Fibroblast of skin of abdomen (primary cell): Measurements from ENCODE around the gene GPC1.
A peak's percentile ranks its signal among the peaks of the same experiment; 100 is the strongest.

Source experiments
- DNase-seq: peaks from one replicate; pipeline ENCODE4 v3.0.0-alpha.2; 2013

Gene GPC1

DNA sequence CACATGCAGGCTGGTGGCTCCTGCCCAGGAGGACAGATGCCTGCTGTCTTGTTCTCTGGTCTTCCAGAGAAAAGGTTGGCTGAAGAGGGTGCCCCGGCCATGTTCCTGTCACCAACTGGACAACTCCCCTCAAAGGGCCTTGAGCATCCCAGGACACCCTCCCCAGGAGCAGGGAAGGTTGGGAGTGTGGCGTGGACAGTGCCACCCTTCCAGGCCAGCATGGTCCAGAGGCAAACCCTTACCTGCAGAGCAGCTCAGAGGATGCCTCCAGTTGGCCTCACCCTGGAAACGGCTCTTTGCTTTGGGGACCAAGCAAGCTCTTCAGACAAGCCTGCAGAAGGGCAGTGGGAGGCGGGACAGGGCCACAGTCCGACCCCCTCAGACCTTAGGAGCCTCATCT lies 4.9 kb upstream of the GPC1 start:
- DNase-seq: no peak

DNA sequence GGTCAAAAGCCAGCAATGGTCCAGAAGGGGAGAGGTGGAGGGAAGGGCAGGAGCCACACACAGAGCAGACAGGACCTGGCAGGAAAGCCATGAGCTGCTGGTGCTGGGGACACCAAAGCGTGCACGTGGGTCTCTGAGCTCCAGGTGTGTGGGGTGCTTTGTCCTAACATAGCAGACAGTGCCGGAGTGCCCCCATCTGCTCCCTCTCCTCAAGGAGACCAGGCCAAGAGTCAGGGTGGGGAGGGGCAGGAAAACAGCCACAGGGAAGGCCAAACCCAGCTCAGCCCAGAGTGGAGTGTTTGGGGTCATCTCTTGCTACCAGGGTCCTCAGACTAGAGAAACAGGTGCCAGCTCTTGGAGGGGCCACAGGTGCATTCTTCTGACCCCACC lies 4.2 kb upstream of the GPC1 start:
- no peak for DNase-seq

DNA sequence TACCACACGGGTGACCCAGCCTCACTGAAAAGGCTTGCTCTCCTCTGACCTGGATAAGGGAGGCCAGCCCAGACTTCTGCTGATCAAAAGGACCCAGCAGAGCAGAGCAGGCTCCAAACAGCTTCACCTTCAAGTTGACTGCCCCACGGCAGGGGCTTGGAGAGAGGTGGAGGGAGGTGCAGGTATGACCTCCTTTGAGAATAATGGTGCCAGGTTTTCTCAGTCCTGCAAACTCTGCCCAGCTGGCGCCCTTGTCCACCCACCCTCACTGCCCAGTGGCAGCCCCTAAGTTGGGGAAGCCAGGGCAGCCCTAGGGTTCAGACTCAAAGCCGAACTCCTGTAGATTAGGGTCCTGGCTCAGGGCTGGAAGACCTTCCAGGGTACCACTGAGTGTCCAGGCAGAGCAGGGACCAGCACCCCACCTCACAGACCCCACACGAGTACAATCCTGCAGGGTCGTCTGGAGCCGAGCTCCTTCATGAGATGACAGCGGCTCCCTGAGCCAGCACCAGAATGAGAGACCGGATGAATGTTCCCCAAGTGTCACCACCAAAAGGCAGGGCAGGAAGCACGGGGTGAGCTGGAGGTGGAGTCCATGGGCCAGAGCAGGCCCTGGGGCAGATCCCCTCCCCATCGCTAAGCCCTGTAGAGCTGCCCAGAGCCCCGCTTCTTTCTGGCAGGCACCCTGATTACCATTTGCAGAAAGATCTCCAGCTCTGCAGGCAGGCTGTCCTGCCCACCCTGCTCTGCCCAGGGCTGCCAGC lies 3.6 kb upstream of the GPC1 start:
- DNase-seq: no peak

DNA sequence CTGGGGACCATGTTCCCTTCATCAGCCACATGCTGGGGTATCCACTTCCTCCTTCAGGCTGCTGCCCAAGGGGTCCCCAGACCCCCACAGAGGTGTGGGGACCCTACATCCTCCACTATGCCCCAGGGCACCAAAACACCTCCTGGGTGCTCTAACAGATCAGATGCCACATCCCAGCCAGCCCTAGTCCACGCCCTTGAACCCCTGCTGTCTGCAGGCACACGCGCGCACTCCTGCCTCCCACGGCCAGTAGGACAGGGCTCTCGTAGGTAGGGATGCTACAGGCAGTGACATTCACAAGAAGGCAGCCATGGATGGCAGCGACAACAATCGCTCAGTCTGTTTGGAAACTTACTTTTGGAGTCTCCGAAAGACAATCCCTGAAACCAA lies 3.0 kb upstream of the GPC1 start:
- DNase-seq: no peak

DNA sequence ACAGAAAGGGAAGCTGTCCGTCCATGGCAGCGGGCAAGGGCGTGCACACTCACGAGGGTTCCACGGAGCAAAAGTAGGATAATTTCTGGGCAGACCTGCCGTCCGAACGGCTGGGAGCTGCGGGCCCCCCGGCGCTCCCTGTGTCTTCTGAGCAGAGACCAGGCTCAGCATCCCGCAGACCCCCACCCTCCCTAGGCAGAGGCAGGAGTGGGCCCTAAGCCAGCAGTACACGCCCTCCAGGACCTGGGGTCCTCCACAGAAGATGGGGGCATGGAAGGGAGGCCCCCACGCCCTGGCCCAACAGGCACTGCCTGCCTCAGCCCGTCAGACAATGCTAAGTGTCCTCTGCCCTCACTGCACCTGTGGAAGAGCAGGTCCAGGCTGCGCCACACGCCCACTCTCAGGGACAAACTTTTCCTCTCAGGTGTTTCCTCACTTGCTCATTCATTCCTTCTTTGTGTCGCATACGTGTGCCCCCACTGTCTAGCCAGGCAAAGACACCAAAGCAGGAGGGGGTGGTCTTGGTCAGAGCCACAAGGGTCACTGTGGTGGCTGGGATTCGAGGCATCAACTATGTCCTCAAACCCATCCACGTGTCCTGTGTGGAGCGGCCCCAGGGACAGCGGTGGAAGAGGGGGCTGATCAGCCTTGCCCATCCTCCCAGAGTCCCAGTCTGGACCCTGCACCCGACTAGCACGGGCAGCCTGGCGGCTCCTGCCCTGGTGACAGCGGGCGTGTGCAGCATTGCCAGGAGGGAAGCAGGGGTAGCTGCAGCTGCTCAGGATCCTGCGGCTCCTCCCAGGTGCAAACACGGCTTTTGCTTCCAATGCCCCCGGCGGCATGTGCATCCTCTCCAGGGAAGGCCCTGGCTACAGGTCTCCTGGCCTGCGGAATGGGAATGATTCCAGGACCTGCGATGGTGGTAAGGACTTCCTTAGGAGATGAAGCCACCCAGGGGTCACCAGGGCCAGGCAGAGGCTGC lies 2.4 kb upstream of the GPC1 start:
- DNase-seq: no peak

- peak; percentile 94 for DNase-seq
Observed at GRCh38 chr2:240433973-240434727, 1.3 kb upstream of the GPC1 start.

DNA sequence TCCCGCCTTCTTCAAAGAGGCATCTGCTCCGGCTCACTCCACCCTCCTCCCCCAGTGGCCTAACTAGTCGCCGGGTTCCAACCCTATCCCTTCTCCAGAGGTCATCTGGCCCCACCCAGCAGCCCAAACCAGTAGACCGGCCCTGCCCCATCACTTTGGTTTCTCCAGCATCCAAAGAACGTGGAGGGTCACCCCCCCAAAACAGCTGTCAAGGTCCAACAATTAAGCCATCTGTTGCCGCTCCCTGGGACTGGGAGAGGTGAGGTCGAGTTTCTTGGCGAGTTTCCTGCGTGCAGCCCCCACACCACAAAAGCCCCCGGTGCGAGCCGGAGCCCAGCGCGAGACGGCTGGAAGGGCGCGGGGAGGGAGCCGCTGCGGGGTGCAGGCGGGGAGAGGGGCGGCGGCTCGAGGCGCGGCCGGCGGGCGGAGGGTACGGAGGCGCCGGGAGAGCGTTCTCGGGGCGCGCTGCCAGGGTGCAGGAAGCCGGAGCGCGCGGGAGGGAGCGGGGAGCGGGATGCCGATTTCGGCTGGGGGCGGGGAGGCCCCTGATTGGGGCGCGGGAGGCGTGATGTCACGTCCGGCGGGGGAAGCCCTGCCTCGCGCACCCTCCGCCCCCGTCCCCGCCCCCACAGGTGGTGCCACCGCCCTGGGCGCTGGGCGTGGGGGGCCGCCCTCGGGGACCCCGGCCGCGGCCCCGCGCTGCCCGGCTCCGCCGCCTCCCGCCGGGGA lies 571 bp upstream of the GPC1 start:
- peak; percentile 93 for DNase-seq

DNA sequence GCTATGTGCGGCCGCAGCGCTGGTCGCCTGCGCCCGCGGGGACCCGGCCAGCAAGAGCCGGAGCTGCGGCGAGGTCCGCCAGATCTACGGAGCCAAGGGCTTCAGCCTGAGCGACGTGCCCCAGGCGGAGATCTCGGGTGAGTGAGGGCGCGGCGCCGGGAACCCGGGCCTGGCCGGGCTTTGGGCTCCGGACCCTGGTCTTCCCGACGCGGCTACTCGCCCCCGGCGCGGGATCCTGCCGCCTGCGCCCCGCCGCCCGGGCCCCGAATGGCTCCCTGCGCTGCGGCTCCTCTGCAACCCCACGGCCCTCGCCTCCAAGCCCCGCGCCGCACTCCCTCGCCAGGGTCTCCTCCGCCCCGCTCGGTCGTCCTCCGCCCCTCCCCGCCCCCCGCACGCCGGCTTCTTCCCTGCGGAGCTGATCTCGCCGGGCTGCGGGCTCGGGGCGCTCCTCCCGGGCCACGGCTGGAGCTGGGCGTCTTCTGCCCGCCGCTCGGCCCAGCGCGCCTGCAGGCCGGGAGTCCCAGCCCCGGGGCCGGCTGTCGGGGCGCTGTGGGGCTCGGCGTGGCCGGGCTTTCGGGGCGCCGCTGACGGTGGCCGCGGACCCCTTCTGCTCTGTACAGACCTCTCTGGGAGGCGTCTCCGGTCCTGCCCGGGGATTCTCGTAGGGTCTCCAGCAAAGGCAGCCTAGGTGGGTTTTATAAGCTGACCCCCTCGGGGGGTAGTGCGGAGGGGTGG lies 652 bp downstream of the GPC1 start:
- DNase-seq: peak; percentile 8

DNA sequence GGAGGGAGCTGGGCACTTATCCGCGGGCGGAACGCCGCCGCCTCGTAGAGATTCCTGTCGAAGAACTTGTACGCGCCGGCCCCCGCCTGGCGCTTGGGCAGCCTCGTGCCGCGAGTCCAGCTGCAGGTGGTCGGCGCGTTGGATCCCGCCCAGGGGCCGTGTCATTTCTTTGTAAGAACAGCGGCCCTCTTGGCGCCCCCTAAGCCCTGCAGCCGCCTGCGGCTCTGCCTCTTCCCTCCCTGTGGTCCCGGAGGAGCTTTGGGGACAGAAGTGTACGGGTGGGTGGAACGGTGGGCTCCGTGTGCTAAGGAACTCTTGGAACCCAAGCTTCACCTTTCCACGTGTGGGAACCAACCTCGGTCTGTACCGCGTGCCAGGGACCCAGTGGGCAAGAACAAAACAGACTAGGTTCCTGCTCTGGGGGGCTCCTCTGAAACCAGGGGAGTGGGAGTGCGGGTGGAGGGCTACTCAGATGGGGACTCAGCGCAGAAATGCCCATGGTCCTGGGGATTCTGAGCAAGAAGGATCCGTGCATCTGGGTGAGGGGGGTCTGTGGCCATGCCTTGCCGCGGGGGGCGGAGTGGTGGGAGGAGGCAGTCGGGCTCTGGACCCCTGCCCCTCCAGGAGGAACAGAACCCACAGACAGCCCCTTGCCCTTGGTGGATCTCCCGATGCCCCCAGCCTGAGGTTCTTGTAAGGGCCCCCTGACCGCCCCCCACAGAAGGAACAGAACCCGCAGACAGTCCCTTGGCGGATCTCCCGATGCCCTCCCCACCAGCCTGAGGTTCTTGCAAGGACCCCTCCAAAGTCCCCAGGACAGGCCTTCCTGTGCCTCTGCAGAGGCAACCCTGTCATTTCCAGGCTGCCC lies 1.5 kb downstream of the GPC1 start:
- peak; percentile 20 for DNase-seq

GRCh38 chr2:240437551-240437860 lies 2.0 kb downstream of the GPC1 start:
- no peak for DNase-seq

DNA sequence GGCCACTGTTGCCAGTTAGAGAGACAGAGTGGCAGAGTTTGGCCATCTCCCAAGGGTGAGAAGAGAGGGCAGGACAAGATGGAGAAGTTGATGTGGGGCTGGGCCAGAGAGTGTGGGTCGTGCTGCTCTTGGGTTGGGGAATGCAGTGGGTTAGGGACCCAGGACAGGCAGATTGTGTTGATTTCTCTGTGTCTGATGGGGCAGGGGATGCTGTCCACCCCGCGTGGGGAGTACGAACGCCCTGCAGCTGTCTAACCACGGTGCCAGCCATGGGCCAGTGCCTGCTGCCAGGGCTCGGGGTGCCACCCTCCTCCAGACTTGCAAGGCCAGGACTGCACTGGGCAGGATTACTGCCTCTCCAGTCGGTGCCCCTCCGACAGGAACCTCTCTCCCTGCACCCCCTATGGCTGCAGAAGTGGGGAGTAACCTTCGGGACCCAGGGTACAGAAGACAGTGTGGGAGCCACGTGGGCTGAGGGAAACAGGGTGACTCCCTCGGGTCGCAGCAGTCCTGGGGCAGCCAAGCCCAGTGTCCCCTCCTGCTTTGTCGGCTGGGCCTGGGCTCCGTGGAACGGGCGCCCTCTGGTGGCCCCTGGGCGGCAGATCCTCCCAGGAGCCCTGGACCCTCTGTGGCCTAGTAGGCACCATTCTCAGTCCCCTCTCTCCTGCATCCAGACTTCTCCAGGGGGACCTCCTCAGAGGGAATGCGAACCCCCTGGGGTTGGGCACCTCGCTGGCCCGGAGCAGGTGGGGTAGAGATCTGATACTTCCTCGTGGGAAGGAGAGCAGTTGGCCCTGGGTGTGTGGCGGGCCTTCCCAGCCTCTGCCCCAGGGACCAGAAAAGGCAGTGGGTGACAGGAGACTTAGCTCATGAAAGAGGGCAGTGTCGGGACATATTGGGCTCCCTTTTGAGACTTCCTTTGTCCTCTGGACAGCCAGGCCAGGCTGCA lies 2.7 kb downstream of the GPC1 start:
- peak; percentile 45 for DNase-seq

DNA sequence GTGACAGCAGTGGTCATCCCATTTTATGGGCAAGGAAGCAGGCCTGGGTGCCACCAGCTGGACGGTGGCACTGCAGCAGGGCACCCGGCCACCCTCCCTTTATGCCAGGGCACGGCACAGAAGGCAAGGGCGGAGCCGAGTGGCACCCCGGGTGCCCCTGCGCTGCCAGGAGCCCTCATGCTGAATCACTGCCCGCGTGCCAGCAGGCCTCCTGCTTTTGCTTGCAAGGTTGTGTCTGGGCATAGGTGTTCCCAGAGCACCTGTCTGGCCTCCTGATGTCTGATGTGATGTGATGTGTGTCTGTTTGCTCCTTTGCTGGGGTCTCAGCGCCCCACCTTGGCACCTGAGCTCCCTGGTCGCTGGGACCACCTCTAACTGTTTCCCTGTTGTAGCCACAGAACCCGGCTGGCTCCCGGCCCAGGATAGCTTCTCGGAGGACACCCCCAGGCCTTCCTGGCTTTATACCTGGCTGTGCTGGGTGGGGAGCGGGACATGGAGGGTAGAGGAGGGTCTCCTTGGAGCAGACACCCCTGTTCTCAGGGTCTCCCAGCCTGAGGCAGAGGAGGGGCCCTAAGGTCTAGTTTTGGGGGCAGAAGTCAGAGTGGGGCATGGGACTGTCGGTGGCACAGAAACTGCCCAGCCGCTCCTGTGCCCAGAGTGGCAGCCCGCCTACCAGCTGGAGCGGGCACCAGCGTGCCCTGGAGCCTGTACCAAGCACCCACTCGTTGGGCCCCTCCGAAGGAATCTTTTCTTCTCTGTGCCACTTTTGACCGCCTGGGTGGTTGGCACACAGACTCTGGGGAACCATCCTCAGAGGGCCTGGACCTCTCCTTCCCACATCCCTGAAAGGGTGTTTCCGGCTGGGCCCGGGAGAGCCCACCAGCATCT lies 3.6 kb downstream of the GPC1 start:
- no peak for DNase-seq

- no peak for DNase-seq
Observed at GRCh38 chr2:240439698-240440151, 4.3 kb downstream of the GPC1 start.

GRCh38 chr2:240440251-240440650 lies 4.8 kb downstream of the GPC1 start:
- DNase-seq: no peak

DNA sequence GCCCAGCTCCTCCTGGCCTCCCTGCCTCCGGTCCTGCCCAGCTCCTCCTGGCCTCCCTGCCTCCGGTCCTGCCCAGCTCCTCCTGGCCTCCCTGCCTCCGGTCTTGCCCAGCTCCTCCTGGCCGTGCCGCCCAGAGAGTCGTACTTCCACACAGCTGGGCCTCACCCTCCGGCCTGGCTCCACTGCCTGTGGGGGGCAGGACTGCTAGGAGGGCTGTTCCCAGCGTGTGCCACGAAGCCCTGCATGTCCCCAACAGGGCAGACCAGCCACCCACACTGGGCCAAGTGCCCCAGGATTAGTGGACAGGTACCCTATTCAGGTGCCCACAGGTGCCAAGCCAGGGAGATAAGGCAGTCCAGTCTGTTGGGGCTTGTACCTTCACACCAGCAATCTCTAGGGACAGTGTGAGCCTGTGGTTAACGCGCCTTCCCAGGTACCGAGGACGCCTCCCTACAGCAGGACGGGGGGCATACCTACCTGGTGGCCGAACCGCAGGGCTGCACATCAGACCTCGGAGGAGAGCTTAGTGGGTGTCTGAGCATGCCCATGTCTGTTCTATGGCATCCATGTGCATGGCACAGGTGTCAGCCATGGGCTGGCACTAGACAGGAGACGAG lies 5.3 kb downstream of the GPC1 start:
- DNase-seq: no peak

DNA sequence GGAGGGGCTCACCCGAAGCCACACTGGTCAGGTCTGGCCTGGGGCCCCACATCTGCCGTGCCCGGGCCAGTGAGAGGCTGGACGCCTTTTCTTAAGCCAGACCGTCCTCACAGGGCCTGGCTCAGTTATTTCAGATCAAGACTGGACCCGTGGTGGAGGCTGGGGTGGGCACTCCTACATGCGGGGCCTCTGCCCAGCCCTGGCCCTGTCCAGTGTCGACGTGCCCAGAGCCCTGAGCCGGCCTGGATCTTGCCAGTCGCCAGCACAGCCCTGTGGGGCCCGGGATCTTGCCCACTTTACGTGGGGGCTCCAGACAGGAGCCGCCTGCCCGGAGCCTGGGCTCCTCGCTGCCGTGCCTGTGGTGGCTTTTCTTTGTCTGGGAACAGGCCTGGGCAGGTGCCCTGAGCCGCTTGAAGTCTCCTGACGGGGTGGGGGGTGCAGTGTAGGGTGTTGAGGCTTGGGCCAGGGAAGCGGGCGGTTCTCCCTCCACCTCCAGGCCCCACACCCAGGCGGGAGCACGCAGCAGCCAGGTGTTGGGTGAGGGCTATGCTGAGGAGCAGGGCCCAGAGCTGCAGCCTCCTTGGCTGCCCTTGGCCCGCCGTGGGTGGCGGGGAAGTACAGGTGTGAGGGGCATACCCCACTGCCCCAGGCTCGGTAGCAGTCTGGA lies 6.0 kb downstream of the GPC1 start:
- DNase-seq: no peak

GRCh38 chr2:240441993-240442411 lies 6.5 kb downstream of the GPC1 start:
- no peak for DNase-seq
